GDM1 (cell line): Measurements from ENCODE around the gene RHOXF2B.
"Not testable (repeated sequence)": the region's sequence is repeated elsewhere in the genome, so short reads cannot be mapped to it uniquely, and the experiment has no call there.

Experiments used
- DNase-seq: peaks from one replicate; lab custom pipeline; 2025; lab: John Stamatoyannopoulos, UW

Gene RHOXF2B

DNA sequence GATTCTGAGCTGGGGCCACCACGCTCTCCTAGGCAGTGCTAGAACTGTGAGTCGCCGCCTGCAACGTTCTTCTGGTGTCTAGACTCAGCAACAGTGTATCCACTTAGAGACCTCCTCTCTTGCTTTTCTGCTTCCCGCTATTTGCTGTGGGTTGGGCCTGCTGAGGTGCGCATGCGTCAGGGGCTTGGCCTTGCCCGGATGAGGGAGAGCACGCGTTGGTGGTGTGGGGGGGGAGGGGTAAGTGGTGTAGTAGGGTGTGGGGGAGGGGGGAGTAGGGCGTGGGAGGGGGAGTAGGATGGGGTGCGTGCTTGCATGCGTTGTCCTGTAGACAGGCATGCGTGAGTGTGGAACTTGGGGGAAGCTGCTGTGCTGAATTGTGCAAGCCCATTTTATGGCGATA lies at the start of gene RHOXF2B:
Gene RHOXF2B, minus strand, starts transcription at position 101 of the 400 bp plus-strand sequence. CDS start 138 bp downstream, outside the sequence.
- DNase-seq = not testable (repeated sequence)

GRCh38 chrX:120125444-120125843 lies 48.0 kb upstream of the RHOXF2B start:
- no peak for DNase-seq

- DNase-seq = no peak
Measured at GRCh38 chrX:120120223-120120622, 42.7 kb upstream of the RHOXF2B start.

- no peak for DNase-seq
Measured at GRCh38 chrX:120115438-120115963, 38.0 kb upstream of the RHOXF2B start, which contains the start of gene RHOXF1. RHOXF1 (minus strand) TSS chrX:120115913; CDS start chrX:120115862, 51 bp downstream.

- no peak for DNase-seq
Measured at GRCh38 chrX:120111611-120112010, 34.1 kb upstream of the RHOXF2B start.

DNA sequence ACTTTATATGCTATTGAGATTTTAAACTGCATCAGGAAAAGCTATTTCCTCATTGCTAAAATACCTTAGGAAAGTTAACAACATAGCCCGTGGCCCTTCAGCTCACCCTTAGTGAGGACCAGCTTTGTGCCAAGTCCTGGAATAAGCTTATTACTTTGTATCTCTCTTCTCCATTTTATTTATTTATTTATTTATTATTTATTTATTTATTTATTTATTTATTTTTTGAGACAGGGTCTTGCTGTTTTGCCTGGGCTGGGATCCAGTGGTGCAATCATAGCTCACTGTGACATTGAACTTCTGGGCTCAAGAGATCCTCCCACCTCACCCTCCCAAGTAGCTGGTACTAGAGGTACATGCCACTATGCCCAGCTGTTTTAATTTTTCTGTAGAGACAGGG lies 31.9 kb upstream of the RHOXF2B start:
- DNase-seq = no peak

DNA sequence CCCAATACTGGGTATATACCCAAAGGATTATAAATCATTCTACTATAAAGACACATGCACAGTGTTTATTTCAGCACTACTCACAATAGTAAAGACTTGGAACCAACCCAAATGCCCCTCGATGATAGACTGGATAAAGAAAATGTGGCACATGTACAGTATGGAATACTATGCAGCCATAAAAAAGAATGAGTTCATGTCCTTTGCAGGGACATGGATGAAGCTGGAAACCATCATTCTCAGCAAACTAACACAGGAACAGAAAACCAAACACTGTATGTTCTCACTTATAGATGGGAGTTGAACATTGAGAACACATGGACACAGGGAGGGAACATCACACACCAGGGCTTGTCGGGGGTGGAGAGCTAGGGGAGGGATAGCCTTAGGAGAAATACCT lies 27.2 kb upstream of the RHOXF2B start:
- not testable (repeated sequence) for DNase-seq

DNA sequence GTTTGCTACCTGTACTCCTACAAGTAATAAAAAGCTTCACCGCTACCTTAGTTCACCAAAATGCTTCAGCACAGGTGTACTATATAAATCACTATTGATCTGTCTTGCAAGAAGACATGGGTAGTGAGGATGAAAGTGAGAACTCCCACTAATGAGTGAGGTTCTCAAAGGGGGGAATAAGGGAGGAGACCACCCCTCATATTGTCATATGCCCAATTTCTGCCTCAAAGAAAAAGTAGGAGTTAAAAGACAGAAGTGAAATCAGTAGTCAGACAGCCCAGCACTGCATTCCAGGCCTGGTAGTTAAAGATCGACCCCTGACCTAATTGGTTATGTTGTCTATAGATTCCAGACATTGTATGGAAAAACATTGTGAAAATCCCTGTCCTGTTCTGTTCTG lies 23.6 kb upstream of the RHOXF2B start:
- not testable (repeated sequence) for DNase-seq

DNA sequence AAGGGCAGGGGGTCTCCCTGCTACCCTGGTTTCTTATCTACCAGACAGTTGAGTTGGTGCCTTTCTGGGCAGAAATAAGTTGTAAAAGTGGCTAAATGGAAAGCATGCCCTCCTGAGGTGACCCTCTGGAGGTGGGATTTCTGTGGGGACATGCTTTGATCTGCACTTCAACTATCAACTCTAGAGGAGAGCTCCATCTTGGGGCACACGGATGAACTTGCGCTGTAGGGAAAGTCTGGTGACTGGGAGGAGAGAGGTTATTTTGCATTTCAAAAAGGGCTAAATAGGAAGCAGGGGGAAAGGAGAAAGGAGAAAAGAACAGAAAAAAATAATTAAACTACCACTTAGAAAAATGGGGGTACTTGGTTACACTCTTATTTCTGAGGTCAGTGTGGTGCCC lies 12.7 kb upstream of the RHOXF2B start:
- DNase-seq = no peak

DNA sequence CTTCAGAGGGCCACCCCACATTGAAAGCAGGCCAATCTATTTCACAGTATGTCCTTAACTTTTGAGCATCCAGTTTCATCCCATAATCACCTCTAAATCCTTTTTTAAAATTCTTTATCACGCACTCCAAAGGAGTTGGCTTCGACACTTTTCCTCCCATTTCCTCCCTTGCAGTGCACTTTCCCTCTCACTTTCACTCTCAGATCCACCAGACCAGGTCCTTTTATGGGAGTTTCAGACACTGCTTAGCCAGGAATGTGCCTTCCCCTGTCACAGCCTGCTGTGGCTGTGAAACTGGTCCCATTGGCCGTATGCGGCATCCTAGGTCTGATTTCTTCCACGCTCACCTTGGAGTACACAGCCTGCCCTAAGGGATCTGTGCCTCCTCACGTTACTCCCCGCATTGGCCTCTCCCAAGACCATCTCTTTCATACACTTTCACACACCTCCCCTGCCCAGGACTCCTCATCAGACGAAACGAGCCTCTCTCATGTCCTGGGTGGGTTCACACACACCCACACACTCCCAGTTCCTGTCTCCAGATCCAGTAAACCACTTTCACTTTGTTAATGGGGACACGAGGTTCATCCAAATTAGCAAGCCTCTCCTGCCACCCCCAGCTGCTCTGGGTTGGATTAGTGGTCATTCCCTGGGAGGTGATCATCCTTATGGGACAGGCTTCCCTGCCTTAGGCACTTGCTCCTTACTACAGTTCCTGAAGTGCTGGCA lies 10.0 kb upstream of the RHOXF2B start:
- DNase-seq = no peak

- DNase-seq = not testable (repeated sequence)
Measured at GRCh38 chrX:120085553-120086185, 8.2 kb upstream of the RHOXF2B start.

- not testable (repeated sequence) for DNase-seq
Measured at GRCh38 chrX:120066169-120066568, 11.3 kb downstream of the RHOXF2B start.

DNA sequence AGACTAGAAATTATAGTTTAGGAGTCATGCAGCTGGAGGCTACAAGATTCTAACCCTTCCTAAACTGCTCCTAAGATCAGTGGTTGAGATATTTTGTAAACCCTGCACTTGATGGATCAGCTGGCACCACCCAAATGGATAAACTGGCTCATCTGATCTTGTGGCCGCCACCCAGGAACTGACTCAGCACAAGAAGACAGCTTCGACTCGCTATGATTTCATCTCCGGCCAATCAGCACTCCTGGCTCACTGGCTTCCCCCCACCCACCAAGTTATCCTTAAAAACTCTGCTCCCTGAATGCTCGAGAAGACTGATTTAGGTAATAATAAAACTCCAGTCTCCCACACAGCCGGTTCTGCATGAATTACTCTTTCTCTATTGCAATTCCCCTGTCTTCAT lies 34.8 kb downstream of the RHOXF2B start:
- DNase-seq = not testable (repeated sequence)

DNA sequence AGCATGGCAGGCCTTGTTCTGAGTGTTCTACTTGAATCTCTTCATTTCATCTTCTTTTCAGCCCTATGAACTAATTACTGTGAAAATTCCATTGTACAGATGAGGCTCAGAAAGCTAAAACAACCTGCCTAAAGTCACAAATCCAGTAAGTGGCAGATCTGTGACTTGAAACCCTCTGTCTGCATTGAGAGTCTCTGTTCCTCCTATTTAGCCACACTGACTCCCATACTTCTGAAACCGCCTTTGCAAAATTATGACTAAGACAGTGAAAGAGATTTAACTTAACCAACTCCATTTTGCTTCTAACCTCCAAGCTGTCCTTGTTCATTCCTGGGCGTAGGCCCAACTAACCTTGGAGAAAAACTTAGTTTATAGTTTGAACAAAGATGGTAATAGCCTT lies 35.2 kb downstream of the RHOXF2B start:
- not testable (repeated sequence) for DNase-seq

DNA sequence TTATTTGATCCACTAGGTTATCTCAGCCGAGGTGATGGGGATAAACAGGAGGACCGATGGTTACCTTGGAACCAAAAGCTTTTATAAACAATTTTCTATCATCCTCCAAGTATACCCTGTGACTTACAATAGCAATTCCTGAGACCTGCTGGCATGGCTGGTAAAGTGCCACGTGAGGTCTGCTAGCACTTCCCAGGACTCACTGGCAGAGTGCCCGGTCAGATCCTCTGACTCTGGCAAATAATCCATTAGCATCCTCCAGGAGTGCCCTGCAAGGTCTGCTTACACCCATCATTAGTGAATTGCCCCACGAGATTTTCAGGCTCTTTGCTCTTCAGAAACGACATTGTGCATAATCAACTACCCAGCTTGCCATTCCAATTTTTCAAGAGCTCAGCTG lies 37.3 kb downstream of the RHOXF2B start:
- DNase-seq = not testable (repeated sequence)

DNA sequence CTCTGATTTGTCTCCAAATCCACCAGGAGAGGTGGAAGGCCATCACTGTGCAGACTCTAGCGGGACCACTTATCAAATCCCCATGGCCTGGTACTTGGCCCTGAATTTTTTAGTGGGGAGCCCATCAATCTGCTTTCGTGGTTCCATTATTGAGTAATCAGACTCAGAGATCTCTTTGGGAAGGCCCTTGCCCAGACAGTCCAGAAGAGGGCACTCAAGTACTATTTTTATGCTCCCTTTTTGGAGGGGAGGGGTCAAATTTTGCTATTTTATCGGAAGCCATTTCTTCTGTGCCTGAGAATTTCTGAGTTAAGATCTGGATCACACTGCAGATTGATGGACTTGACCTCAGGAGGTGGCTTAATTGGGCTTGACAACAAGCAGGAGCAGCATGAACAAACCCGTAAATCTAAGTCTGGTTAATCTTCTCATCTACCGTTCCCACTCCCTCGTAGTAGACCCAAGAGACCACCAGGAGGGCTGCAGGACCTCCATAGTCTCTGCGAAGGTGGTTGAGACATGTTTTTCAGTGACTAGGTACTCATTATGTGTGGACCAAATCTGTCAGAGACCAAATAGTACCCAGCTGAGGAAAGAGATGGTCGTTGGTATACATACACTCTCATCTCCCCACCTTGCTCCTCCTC lies 38.3 kb downstream of the RHOXF2B start:
- not testable (repeated sequence) for DNase-seq

GRCh38 chrX:120036704-120037103 lies 40.8 kb downstream of the RHOXF2B start:
- DNase-seq = no peak

DNA sequence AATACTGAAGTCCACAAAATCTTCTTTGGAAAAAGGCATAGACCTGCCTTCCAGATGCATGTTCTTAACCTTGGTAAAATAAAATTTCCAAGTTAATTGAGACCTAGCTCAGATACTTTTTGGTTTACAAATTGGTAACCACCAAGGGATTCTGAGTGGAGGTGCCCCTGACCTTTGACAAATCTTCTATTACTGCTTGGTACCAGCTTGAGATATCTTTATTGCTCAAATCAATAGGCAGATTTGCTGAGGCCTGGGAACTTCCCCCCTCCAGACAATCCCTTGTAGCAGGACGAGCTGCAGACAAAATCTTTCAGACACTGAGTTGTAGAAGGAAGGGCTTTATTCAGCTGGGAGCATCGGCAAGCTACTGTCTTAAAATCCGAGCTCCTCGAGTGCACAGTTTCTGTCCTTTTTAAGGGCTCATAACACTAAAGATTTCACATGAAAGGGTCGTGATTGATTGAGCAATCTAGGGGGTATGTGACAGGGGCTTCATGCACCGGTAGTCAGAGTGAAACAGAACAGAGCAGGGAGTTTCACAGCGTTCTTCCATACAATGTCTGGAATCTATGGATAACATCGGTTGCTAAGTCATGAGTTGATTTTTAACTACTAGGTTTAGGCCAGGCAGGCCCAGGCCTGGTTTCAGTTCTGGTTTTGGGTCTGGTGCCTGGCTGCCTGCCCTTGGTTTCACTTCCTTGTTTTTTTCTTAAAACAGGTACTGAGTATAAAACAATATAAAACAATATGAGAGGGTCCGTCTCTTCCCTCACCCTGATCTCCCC lies 41.8 kb downstream of the RHOXF2B start:
- DNase-seq = not testable (repeated sequence)

GRCh38 chrX:120029354-120029753 lies 48.1 kb downstream of the RHOXF2B start:
- DNase-seq = no peak

DNA sequence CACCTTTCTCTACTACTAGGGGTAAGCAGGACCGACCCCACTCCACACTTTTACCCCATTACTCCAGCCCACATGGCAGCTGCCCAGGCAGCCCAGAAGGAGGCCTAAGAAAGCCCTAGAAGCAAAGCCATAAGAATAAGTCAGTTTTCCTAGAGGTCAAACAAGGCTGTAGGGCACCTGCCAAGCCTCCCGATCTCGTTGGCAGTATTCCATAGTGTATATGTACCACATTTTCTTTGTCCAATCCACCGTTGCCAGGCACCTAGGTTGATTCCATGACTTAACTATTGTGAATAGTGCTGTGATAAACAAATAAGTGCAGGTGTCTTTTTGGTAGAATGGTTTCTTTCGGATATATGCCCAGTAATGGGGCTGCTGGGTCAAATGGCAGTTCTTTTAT lies 54.2 kb downstream of the RHOXF2B start:
- DNase-seq = no peak

DNA sequence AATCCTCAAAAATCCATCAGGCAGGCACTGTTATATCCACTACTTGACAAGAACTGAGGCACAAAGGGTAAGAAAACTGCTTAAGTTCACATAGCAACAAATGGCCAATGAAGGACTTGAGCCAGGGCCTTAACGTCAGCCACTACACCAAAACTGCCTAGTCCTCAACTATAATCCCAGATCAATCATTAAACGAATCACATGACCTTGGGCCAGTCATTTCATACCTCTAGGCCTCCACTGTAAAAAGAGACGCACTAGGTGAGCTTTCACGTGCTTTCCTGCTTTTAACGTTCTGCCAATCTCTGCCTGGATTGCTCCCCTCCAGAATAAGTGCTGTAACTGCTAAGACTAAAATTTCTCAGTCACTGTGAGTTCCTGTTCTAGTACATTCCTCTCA lies 54.7 kb downstream of the RHOXF2B start:
- no peak for DNase-seq
